Stimulated activated CD4-positive, alpha-beta T cell treated with anti-CD3 and anti-CD28 coated beads, TNF-alpha, amount 100 ng/mL, for 4 hours (primary cell): ENCODE measurements around the gene CACNA2D3.
"Not testable (repeated sequence)": the region's sequence is repeated elsewhere in the genome, so short reads cannot be mapped to it uniquely, and the experiment has no call there.

ENCODE experiments used
- DNase-seq, 3 experiments: peaks; one replicate each; pipeline ENCODE4 v3.0.0-alpha.2; 2020; ENCODE audit warnings: low read depth in 3 of 3

Gene CACNA2D3

DNA sequence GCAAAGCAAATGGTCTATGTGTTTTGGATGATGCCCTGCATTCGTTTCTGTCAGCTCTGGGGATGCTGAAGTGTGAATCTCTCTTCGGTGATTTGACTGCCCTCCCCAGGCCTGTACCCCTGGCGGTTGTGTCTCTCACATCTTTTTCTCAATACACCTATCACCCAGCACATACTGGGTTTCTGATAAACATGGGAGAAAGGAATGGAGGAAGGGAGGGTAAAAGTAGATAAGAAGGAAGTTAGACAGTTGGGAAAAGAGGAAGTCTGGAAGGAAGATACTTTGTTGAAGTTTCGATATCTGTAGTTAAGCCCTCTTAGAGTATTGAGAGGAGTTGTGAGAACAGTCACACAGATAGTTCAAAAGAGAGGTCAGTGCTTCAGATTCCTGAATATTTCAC, 841.3 kb downstream of the CACNA2D3 start:
- no peak for DNase-seq

- DNase-seq = no peak
These were observed 841.7 kb downstream of the CACNA2D3 start for GRCh38 chr3:54964081-54964480.

DNA sequence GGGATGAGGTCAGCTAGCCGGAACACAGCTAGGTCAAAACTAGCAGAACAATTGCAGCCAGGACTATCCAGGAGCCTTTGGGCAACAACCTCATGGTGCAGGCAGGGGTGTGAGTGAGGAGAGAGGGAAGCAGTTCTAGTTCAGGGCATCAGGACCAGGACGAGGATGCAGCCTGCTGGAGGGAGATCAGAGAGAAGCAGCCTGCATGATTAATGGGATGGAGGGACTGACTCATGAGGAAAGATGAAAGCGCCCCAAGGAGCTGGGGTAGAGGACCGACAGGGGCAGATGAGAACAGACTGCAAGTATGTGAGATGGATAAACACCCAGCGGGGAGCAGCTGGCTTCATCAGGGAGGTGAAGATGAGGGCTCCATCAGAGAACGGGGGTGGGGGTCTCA, 843.4 kb downstream of the CACNA2D3 start:
- no peak for DNase-seq

DNA sequence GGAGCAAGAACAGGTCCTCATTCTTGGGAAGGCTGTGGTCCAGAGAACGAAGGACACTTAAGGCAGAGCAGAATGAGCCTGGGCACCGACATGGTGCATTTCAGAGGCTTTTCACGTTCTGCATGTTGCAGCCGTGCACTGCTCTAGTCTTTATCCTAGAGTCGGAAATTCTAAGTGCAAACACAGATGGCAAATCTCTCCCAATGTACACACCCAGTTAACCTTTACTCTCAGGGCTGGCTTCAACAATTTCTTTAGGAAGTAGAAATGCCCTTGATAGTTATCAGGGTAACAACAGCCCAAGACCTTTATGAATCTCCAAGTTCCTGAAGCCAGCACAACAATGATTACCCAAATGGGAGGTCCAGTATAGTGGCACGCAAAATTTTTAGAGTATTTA, 844.6 kb downstream of the CACNA2D3 start:
- DNase-seq = no peak

DNA sequence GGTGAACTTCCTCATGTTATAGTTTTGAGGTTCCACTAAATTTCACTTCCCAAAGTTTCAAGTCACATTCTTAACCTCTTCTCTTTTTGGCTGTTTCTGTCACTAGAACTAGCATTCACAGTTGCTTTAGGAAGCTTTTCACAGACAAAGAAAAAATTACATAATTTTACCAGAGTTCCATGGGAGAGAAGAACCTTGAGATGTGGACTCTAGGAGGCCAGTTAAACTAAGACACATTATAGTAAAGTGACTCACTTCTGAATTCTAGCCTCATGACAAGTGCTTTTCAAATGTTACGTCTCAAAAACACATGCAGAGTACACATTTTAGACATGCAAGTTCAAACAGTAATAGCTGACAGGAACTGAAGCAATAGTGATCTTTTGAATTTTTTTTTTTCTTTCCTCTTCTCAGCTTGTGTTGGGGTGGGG, 845.4 kb downstream of the CACNA2D3 start:
- DNase-seq = no peak

DNA sequence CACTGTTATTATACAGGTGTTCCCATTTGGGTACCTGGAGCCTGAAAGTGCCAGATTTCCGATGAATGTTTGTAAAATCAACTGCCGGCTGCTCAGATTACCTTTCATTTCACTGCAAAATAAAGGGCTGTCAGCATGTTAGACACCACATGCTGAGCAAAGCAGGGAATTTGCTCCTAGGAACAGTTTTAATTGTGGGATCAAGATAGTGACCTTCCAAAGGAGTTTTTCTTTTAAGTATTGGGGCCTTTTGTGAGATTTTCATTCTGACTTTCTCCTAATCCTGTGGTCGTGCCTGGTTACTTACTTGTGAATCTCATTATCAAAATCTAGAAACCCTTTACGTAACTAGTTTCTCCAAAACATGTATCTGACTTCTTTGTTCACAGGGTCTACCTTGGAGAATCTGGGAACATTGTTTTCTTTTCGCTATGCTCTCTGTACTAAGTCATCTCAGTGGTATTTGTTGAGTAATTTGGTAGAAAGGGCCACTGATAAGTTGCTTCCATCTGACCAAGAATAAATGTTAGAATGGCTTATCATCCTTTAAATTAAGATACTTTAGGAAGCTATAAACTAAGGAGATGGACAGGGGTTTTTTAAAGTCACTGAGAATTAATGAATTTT, 846.3 kb downstream of the CACNA2D3 start:
- DNase-seq = no peak

- DNase-seq = no peak
These were observed 847.3 kb downstream of the CACNA2D3 start for GRCh38 chr3:54969652-54970051.

- DNase-seq = no peak
These were observed 848.5 kb downstream of the CACNA2D3 start for GRCh38 chr3:54970895-54971294.

- no peak for DNase-seq
These were observed 855.1 kb downstream of the CACNA2D3 start for GRCh38 chr3:54977439-54977838.

- not testable (repeated sequence) for DNase-seq
These were observed 855.6 kb downstream of the CACNA2D3 start for GRCh38 chr3:54977946-54978345.

DNA sequence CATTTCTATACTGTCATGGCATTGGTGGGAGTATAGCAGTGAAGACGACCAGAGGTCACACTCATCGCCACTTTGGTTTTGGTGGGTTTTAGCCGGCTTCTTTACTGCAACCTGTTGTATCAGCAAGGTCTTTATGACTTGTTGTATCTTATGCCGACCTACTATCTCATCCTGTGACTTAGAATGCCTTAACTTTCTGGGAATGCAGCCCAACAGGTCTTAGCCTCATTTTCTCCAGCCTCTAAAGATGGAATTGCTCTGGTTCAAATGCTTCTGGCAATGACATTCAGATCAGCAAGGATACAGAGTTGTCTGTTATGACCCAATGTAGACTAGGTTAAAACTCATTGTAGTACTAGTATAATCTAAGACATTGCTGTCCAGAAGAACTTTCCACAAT, 860.5 kb downstream of the CACNA2D3 start:
- DNase-seq = no peak

- no peak for DNase-seq
These were observed 861.1 kb downstream of the CACNA2D3 start for GRCh38 chr3:54983266-54984099.

DNA sequence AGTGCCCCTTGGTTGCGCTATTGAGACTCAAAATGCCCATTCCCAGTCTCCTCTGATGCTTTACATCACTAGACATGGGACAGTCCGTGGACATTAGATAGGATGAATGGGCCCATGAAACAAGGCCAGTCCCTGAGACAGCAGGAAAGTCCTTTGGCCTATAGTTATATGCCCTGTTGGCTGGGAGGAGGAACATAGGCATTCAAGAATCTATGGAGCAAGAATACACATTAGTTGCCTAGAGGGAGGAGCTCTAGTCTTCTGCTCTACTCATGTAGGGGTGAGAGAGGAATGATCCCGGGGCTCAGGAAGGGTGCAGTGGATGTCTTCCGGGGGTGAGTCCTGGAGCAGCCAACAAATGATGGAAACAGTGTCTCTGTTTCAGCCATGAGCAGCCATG, 863.5 kb downstream of the CACNA2D3 start:
- no peak for DNase-seq

DNA sequence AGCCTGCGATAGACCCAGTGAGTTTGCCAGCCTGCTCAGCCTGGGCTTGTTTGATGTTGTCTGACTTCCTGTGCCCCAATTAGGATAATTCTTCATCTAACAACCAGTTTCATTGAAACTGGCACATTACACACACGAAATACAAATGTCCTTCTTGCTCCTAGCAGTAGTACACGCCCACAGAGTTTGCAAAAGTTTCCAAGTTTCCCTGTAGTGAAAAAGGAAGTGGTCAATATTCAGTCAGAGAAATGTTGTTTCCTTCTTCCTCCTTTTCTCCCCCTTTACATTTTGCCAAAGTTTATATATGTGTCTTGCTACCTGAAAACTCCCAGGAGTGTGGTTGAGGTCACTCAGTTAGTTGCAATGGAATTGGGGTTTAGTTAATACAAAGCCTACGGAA, 863.9 kb downstream of the CACNA2D3 start:
- DNase-seq = no peak

GRCh38 chr3:54987719-54988118, 865.4 kb downstream of the CACNA2D3 start:
- no peak for DNase-seq

DNA sequence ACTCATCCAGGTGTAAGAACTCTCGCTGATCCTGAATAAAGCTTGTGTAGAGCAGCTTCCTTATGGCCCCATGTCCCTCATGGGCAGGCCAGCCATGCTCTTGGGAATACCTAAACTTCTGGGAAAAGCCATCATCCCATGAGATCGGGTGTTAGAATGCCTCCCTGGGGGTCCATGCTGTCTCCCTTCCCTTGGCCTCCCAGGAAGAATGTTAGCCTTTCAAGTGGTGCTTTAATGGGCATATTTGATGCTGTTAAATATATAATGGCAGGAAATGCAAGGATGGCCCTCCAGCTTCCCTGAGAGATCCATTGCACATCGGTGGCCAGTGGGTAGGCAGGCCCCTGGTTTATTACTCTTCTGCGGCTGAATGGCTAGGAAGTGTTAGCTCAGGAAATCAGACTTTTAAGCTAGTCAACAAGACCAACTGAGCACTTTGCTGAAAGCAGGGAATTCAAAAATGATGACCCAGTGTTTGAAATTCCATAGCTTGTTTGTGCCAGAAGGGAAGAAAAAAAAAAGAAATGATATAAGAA, 866.0 kb downstream of the CACNA2D3 start:
- no peak for DNase-seq

DNA sequence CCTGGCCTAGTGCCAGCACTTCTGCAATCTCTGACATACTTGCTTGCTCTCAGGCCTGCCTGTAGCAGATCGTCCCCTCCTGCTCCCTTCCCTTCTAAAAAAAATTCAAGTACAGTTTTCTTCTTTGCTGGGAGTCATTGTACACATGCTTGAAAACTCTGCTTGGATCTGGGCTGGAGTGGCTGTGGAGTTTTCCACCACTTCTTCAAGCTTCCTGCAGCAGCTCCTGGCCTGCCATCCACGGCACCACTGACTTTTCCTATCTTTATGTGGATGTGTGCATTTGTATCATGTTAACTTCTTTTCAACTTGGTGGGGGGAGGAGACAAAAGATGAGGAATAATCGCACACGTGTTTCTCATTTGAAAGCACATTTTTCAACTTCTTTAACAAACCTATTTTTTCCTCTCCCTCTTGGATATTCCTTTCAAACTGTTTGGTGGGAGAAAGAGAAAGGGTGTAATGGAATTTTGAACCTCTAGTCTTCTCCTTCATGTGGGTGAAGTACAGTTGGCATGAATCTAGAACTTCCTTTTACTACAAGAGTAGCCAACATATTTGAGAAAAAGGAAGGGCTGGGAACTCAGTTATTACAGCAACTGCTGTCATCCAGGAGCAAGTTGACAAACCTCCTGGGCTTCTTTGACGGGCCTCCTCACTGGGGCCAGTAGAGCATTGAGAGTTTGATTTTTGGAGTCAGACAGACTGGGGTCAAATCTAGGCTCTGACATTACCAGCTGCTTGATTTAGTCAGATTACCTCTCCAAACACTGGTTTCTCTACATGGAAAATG, 866.7 kb downstream of the CACNA2D3 start:
- no peak for DNase-seq

DNA sequence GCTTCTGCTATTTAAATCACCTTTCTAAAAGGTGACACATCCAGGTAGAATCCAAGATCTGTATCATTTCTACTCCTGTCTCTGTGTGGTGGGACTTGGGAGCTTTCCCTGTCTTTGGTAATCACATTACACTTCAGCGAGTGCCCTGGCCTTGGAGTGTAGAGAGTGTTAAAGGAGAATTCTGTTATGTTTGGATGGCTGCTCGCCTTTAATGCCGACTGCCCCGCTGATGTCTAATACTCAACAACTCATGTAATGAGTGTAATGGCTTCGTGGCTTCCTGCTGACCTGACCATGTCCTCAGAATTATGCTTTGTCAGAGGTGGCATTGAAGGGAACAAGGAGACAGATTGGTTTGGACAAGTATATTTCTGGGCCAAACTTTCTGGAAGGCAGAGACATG, 871.8 kb downstream of the CACNA2D3 start:
- DNase-seq = no peak

DNA sequence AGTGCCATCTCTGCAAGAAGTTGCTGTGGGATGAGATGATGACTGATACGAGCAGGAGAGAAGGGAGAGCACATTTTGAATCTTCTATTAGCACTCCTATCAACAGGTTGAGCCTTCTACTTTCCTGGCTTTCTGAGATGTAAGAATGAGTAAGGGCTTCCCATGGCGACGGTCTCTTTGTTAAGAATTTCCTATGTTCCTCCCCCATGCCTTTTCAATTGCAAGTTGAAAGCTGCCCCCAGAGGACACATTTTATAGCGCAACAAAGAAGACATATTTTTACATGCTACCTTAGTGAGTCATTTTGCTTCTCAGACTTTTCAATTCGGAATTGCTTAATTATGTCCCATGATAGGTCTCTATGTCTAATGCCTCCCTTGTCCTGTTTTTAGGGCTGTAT, 876.8 kb downstream of the CACNA2D3 start:
- DNase-seq = no peak

DNA sequence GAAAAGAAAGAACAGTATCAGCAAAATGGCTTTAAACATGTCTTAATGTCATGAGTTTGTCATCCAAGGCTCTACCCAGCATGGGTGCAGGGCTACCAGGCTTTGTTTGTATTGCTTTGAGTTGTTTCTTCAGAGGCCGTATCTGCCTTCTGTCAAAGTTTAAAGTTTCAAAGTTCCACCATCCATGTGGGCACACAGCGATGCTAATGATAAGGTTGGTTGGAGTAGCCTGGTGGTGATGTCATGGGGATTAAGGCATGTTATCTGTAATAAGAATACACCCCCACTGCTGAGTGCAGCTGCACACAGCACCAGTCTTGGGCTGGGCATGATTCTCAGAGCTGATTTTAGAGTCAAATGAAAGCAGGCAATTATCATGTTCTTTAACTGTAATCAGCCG, 877.5 kb downstream of the CACNA2D3 start:
- no peak for DNase-seq

GRCh38 chr3:55000546-55000945, 878.2 kb downstream of the CACNA2D3 start:
- no peak for DNase-seq

GRCh38 chr3:55000953-55001352, 878.6 kb downstream of the CACNA2D3 start:
- no peak for DNase-seq
